K562 (cell line): ENCODE data around the gene CDPF1. TPM values are rescaled to one million over a fixed set of nuclear protein-coding genes. Genes with fewer than 3 reads are reported as not detected.

Source experiments
- ATF7 ChIP-seq: fragments of 450-650 bp; IDR thresholded peaks from 2 replicates; pipeline ENCODE4 v1.7.1; 2014; ENCODE audit warnings: mild to moderate bottlenecking, moderate library complexity
- C11orf30 ChIP-seq: fragments of 450-650 bp; IDR thresholded peaks from 2 replicates; pipeline ENCODE4 v1.6.1; 2016; ENCODE audit warnings: low read depth, mild to moderate bottlenecking
- CBFB ChIP-seq: sonication (generic); formaldehyde crosslinking; IDR thresholded peaks from 2 replicates; pipeline ENCODE4 v1.4.0; 2020; ENCODE audit warnings: mild to moderate bottlenecking, missing genetic modification reagents
- CHD2 ChIP-seq: IDR thresholded peaks from 2 replicates; pipeline ENCODE4 v1.6.1; 2011; ENCODE audit warnings: low read depth, low read length
- ETV1 ChIP-seq: fragments of 450-650 bp; conservative IDR thresholded peaks from 2 replicates; pipeline ENCODE4 v1.6.1; 2016; ENCODE audit warnings: missing genetic modification characterization, control low read depth, low read depth, missing compliant biosample characterization
- MCM3 ChIP-seq: fragments of 450-650 bp; IDR thresholded peaks from 2 replicates; pipeline ENCODE4 v1.6.1; 2016
- MLLT1 ChIP-seq, 2 experiments: fragments of 450-650 bp; IDR thresholded peaks; 2 replicates each; pipeline ENCODE4 v1.6.1; 2016
- NFRKB ChIP-seq: fragments of 450-650 bp; IDR thresholded peaks from 2 replicates; pipeline ENCODE4 v1.6.1; 2016; ENCODE audit warnings: low read depth
- NR2C2 ChIP-seq, 2 experiments: fragments of 200-800 bp in 1 of 2; sonication (Bioruptor generic) in 1 of 2; sonication (generic) in 1 of 2; formaldehyde crosslinking in 1 of 2; IDR thresholded peaks; 2 replicates each; pipeline versions ENCODE4 v1.6.1 to v1.8.0; 2016 to 2022; ENCODE audit warnings: mild to moderate bottlenecking in 1 of 2, missing compliant biosample characterization in 1 of 2, missing genetic modification characterization in 1 of 2, missing genetic modification reagents in 1 of 2
- POLR3A ChIP-seq: IDR thresholded peaks from 2 replicates; pipeline ENCODE4 v1.6.1; 2011; ENCODE audit warnings: borderline replicate concordance, mild to moderate bottlenecking, moderate library complexity; ENCODE audit not compliant: insufficient read length, insufficient read depth; ENCODE audit errors: extremely low read depth
- SUPT5H ChIP-seq: fragments of 450-650 bp; IDR thresholded peaks from 2 replicates; pipeline ENCODE4 v1.6.1; 2016
- TSHZ1 ChIP-seq: fragments of 250-450 bp; sonication (Bioruptor Pico); IDR thresholded peaks from 2 replicates; pipeline ENCODE4 v1.4.0; 2020; ENCODE audit warnings: mild to moderate bottlenecking, moderate library complexity
- ZFPM2 ChIP-seq: fragments of 250-450 bp; sonication (Bioruptor Pico); IDR thresholded peaks from 2 replicates; pipeline ENCODE4 v1.5.1; 2022; ENCODE audit warnings: mild to moderate bottlenecking
- ZKSCAN1 ChIP-seq: fragments of 150-350 bp; IDR thresholded peaks from 2 replicates; pipeline ENCODE4 v1.6.1; 2016; ENCODE audit warnings: low read depth, low read length
- ZNF184 ChIP-seq: sonication (generic); formaldehyde crosslinking; IDR thresholded peaks from 2 replicates; pipeline ENCODE4 v1.5.0; 2020; ENCODE audit warnings: missing genetic modification reagents
- ZNF324 ChIP-seq: fragments of 250-450 bp; sonication (Bioruptor Pico); IDR thresholded peaks from 2 replicates; pipeline ENCODE4 v1.4.0; 2020; ENCODE audit warnings: mild to moderate bottlenecking
- ZNF408 ChIP-seq: fragments of 250-450 bp; sonication (Bioruptor Pico); IDR thresholded peaks from 2 replicates; pipeline ENCODE4 v1.4.0; 2020; ENCODE audit warnings: low read depth, mild to moderate bottlenecking, moderate library complexity
- polyA plus RNA-seq, 8 experiments: library from polyadenylated mRNA; depleted of rRNA in 4 of 8; stranded (reverse) in 5 of 8; unstranded in 3 of 8; fragments of >200 nt; fragmentation: Nextera tagmentation in 2 of 8; fragmentation: Illumina TruSeq in 1 of 8; extraction: Ambion mirVana in 2 of 8; extraction: Trizol in 1 of 8; gene quantifications; 2 replicates each; pipeline versions ENCODE4 v1.2.1 to v1.2.3, GENCODE V29; 2011 to 2014; ENCODE audit warnings: inconsistent platforms in 1 of 8, missing spikeins in 1 of 8
- total RNA-seq, 7 experiments: library from RNA; depleted of rRNA in 6 of 7; stranded (reverse); fragments of >200 nt in 6 of 7; fragmentation: Illumina TruSeq in 2 of 7; extraction: Trizol in 2 of 7; gene quantifications; 2 replicates each; pipeline versions ENCODE4 v1.2.1 to v1.2.3, GENCODE V29; 2011 to 2021; ENCODE audit warnings: low replicate concordance in 1 of 7
- TF ChIP-seq, protein P1 (sequence below), 2 experiments: fragments of 250-450 bp in 1 of 2; fragments of 450-650 bp in 1 of 2; sonication (Bioruptor Pico) in 1 of 2; IDR thresholded peaks; 2 replicates each; pipeline versions ENCODE4 v1.6.1 to v1.8.0; 2016 to 2021; ENCODE audit warnings: mild to moderate bottlenecking in 2 of 2, moderate library complexity in 2 of 2, missing compliant biosample characterization in 1 of 2, missing genetic modification characterization in 1 of 2
- TF ChIP-seq, protein P2 (sequence below): fragments of 200-800 bp; sonication (Bioruptor generic); IDR thresholded peaks from 2 replicates; pipeline ENCODE4 v1.6.1; 2017; ENCODE audit warnings: missing genetic modification characterization, missing compliant biosample characterization
- TF ChIP-seq, protein P3 (sequence below): IDR thresholded peaks from 2 replicates; pipeline ENCODE4 v1.6.1; 2016; ENCODE audit warnings: missing genetic modification characterization, missing compliant biosample characterization

Gene CDPF1
- total and polyA plus RNA-seq, 9 of the 15 experiments (the other 6 are each of a cell fraction or from before 2014, with no cell fraction given): 0.84 to 19.5 (median 9.1) TPM

DNA sequence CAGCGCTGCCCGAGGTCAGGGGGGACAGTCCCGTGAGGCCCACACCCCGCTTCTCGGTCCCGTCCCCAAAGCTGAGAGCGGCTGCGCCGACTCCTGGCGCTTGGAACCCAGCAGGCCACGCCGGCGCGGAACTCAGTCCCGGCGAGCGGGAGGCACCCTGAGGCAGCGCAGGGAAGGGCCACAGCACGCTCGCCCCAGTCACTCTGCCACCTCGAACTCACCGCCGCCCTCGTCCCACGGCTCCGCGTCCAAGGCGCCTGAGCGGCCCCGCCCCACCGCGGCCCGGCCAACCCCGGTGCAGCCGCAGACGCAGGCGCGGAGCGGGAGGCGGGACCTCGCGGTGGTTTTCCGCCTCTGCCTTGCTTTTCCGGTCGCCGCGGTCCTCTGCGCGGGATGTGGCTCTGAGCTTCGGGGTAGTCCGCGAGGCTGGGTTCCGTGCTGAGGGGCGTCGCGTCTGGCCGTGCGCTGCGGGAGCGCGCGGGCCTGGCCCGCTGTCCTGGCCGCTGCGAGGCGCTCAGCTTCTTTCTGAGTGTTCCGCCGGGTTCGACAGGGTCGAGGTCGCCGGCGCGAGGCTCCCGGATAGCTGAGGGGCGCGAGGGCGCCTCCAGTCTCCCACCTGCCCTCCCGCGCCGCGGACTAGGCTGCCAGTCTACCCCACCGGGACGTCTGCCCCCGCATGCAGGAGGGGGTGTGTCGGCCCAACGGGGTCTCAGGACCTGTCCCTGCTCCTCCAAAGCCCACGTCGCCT, at the start of gene CDPF1 (continued):
- TF ChIP-seq, protein P1, sequence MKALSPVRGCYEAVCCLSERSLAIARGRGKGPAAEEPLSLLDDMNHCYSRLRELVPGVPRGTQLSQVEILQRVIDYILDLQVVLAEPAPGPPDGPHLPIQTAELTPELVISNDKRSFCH (CRISPR knock-in tag; IDR thresholded peaks at IDR 0.05): no peak
- TF ChIP-seq, protein P1 (tag; IDR thresholded peaks at IDR 0.05): no peak
- TF ChIP-seq NR2C2 (CRISPR knock-in tag; IDR thresholded peaks at IDR 0.05): no peak
- peak; percentile 6; the same call in 1 of the 2 replicates for TF ChIP-seq NR2C2 (tag; IDR thresholded peaks at IDR 0.05)
- no peak for TF ChIP-seq ZFPM2 (CRISPR knock-in tag)
- no peak for TF ChIP-seq ZKSCAN1
- no peak for TF ChIP-seq TSHZ1
- no peak for TF ChIP-seq CBFB
- TF ChIP-seq MCM3: no peak
- no peak for TF ChIP-seq ZNF408
- peak; percentile 43; the same call in 1 of the 2 replicates for TF ChIP-seq ATF7
- TF ChIP-seq SUPT5H: peak; percentile 81
- TF ChIP-seq, protein P2, sequence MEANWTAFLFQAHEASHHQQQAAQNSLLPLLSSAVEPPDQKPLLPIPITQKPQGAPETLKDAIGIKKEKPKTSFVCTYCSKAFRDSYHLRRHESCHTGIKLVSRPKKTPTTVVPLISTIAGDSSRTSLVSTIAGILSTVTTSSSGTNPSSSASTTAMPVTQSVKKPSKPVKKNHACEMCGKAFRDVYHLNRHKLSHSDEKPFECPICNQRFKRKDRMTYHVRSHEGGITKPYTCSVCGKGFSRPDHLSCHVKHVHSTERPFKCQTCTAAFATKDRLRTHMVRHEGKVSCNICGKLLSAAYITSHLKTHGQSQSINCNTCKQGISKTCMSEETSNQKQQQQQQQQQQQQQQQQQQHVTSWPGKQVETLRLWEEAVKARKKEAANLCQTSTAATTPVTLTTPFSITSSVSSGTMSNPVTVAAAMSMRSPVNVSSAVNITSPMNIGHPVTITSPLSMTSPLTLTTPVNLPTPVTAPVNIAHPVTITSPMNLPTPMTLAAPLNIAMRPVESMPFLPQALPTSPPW: peak; percentile 46
- no peak for TF ChIP-seq ZNF324 (CRISPR knock-in tag)
- no peak for TF ChIP-seq NFRKB
- TF ChIP-seq ZNF184 (CRISPR knock-in tag): no peak
- 0 out of 2 replicates have a peak, but pooled peaks have one; percentile 7 for TF ChIP-seq ETV1
- TF ChIP-seq C11orf30: no peak
- no peak for TF ChIP-seq POLR3A
- no peak for TF ChIP-seq CHD2
- TF ChIP-seq MLLT1 (IDR thresholded peaks at IDR 0.05): no peak
- TF ChIP-seq, protein P3, sequence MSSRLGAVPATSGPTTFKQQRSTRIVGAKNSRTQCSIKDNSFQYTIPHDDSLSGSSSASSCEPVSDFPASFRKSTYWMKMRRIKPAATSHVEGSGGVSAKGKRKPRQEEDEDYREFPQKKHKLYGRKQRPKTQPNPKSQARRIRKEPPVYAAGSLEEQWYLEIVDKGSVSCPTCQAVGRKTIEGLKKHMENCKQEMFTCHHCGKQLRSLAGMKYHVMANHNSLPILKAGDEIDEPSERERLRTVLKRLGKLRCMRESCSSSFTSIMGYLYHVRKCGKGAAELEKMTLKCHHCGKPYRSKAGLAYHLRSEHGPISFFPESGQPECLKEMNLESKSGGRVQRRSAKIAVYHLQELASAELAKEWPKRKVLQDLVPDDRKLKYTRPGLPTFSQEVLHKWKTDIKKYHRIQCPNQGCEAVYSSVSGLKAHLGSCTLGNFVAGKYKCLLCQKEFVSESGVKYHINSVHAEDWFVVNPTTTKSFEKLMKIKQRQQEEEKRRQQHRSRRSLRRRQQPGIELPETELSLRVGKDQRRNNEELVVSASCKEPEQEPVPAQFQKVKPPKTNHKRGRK: no peak
